ENCODE measurements around the gene NMT2.

DNA sequence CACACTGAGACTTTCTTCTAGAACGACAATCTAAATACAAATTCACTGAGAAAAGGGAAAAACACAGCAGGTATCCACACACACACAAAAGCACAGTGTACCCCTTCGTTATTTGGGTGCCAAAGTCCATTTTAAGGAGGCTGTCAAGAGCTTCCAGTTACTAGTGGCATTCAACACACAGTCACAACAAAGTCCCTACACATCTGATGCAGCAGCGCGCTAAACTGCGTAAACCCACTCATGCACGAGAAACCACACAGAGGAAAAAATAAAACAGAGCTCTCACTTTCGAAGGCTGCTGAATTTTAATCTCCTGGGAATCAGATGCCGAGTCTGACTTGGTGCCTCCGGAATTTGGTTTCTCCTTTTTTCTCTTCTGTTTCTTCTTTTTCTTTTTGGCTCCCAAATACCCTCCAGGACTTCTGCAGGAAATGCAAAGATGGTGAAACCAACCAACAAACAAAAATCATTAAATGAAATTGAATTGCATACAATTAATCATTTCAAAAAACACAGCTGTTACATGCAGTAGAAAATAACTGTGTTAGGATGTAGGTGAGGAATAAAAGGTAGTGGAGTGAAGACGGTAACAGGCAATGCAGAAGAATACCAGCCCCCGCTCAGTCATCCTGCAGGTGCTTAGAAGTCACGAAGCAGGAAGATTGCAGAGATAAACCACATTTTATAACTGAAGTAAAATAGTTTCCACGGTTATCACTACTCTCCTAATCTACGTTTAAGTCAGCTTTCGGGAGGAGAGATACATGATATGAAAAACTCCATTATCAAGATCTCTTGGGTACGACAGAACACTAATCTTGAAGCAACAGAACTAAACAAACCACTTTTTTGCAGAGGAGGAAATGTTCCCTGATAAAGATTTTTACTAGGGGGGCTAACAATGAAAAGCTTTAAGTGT is 27.1 kb downstream of the NMT2 start:
- TF ChIP-seq, protein P1, sequence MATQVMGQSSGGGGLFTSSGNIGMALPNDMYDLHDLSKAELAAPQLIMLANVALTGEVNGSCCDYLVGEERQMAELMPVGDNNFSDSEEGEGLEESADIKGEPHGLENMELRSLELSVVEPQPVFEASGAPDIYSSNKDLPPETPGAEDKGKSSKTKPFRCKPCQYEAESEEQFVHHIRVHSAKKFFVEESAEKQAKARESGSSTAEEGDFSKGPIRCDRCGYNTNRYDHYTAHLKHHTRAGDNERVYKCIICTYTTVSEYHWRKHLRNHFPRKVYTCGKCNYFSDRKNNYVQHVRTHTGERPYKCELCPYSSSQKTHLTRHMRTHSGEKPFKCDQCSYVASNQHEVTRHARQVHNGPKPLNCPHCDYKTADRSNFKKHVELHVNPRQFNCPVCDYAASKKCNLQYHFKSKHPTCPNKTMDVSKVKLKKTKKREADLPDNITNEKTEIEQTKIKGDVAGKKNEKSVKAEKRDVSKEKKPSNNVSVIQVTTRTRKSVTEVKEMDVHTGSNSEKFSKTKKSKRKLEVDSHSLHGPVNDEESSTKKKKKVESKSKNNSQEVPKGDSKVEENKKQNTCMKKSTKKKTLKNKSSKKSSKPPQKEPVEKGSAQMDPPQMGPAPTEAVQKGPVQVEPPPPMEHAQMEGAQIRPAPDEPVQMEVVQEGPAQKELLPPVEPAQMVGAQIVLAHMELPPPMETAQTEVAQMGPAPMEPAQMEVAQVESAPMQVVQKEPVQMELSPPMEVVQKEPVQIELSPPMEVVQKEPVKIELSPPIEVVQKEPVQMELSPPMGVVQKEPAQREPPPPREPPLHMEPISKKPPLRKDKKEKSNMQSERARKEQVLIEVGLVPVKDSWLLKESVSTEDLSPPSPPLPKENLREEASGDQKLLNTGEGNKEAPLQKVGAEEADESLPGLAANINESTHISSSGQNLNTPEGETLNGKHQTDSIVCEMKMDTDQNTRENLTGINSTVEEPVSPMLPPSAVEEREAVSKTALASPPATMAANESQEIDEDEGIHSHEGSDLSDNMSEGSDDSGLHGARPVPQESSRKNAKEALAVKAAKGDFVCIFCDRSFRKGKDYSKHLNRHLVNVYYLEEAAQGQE (IDR thresholded peaks at IDR 0.05; ENCODE audit: insufficient read depth in 1 of 2, low read depth in 2 of 2, low read length in 1 of 2), result no peak
- TF ChIP-seq CTCF (IDR thresholded peaks at IDR 0.05) (no peak), POLR2AphosphoS5 (IDR thresholded peaks at IDR 0.05; ENCODE audit: low read depth, low read length) (no peak), SIN3A (IDR thresholded peaks at IDR 0.05; ENCODE audit: borderline replicate concordance, insufficient read depth, low read depth, low read length) (no peak), TCF7L2 (IDR thresholded peaks at IDR 0.05; ENCODE audit: low read depth, low read length) (no peak)

Data from Panc1 (cell line).